Peyer's patch (tissue), 4 donors: ENCODE results near the gene CCNL2. TPM values are rescaled to one million over a fixed set of nuclear protein-coding genes. Genes with fewer than 3 reads are reported as not detected.

Source experiments
- DNase-seq, 3 donors: peaks; one replicate each; pipeline ENCODE4 v3.0.0-alpha.2; 2017 to 2019
- H3K27ac ChIP-seq, 4 donors: fragments of 200-600 bp; sonication (generic); one replicate each; pipeline ENCODE4 v1.5.1; 2016 to 2019
- H3K27me3 ChIP-seq, 2 donors: fragments of 200-600 bp; sonication (generic); one replicate each; pipeline ENCODE4 v1.5.1; 2019
- H3K36me3 ChIP-seq, 3 donors: fragments of 200-600 bp; sonication (generic); one replicate each; pipeline ENCODE4 v1.5.1; 2016 to 2019
- H3K4me1 ChIP-seq, 4 donors: fragments of 200-600 bp; sonication (generic); one replicate each; pipeline ENCODE4 v1.5.1; 2016 to 2019
- H3K4me3 ChIP-seq, 4 donors: fragments of 200-600 bp; sonication (generic); 1 replicate in 3 of 4; 2 replicates in 1 of 4; pipeline ENCODE4 v1.5.1; 2016 to 2019; ENCODE audit warnings: mild to moderate bottlenecking in 1 of 4
- H3K9me3 ChIP-seq, 4 donors: fragments of 200-600 bp; sonication (generic); one replicate each; pipeline ENCODE4 v1.5.1; 2016 to 2019; ENCODE audit warnings: mild to moderate bottlenecking in 1 of 4
- POLR2A ChIP-seq, 2 donors: fragments of 450-650 bp; IDR thresholded peaks; one replicate each; pipeline ENCODE4 v1.5.1; 2017; ENCODE audit warnings: antibody characterized with exemption in 2 of 2, mild to moderate bottlenecking in 2 of 2, moderate library complexity in 2 of 2
- total RNA-seq, 4 donors: library from RNA; depleted of rRNA; stranded (reverse); fragments of >200 nt; gene quantifications; one replicate each; pipeline ENCODE4 v1.1.0, GENCODE V29; 2016
- TF ChIP-seq, protein P1 (sequence below), 6 experiments: fragments of 450-650 bp in 4 of 6; fragments of 200-600 bp in 2 of 6; sonication (generic) in 1 of 6; IDR thresholded peaks; one replicate each; pipeline ENCODE4 v1.5.1; 2017 to 2019; ENCODE audit warnings: antibody characterized with exemption in 6 of 6, mild to moderate bottlenecking in 3 of 6, moderate library complexity in 1 of 6

Gene CCNL2
- total RNA-seq, 4 donors from 2014 or later: 216 to 1,008 (median 423) TPM

DNA sequence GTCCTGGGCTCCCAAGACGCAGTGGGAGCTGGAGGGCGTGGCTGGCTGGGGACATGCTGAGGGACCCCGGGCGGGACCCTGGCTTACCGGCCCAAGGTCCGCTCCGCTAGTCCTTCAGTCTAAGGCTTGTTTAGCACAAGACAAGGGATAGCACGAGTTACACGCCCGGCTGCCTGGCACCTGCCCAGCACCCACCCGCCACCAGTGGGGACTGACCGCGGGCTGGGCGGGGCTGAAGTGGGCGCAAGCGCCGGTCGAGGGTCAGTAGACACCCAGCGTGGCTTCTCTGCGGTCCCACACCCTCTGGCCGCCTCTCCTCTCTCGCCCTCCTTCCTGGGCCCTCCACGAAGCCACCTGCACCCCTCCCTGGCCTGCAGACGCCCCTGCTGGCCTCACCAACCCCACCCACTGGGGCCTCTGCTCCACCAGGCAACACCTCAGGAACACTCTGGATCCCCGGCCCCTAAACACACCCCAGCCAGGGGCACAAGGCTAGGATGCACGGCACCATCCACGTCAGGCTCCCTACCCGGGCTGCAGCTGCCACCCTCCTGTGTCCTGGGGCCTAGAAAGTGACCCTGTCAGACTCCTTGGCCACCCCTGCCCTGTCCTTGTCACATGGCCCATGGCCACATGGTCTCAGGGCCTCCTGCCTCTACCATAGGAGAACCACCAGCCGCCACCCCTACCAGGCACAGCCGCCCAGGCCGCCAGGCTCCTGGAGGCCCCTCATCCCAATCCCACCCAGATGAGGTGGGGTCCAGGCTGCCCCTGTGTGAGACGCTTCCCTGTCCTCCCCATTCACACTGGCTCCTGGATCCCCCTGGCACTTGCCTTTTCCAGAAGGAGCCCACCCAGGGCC is 62.0 kb downstream of the CCNL2 start:
- DNase-seq: no peak
- TF ChIP-seq, protein P1, sequence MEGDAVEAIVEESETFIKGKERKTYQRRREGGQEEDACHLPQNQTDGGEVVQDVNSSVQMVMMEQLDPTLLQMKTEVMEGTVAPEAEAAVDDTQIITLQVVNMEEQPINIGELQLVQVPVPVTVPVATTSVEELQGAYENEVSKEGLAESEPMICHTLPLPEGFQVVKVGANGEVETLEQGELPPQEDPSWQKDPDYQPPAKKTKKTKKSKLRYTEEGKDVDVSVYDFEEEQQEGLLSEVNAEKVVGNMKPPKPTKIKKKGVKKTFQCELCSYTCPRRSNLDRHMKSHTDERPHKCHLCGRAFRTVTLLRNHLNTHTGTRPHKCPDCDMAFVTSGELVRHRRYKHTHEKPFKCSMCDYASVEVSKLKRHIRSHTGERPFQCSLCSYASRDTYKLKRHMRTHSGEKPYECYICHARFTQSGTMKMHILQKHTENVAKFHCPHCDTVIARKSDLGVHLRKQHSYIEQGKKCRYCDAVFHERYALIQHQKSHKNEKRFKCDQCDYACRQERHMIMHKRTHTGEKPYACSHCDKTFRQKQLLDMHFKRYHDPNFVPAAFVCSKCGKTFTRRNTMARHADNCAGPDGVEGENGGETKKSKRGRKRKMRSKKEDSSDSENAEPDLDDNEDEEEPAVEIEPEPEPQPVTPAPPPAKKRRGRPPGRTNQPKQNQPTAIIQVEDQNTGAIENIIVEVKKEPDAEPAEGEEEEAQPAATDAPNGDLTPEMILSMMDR (IDR thresholded peaks at IDR 0.05): no peak
- no peak for TF ChIP-seq POLR2A (IDR thresholded peaks at IDR 0.05)
- Histone ChIP-seq H3K36me3 (peaks cover 0 to 60% (median 0%) of the 10 kb centered on the region in 3 donors), H3K27ac (no peak overlapping the region), H3K9me3 (no peaks in the 10 kb centered on the region), H3K4me3 (no peak overlapping the region), H3K4me1 (peaks cover 0 to 11% (median 2%) of the 10 kb centered on the region in 4 donors), H3K27me3 (no peaks in the 10 kb centered on the region)

DNA sequence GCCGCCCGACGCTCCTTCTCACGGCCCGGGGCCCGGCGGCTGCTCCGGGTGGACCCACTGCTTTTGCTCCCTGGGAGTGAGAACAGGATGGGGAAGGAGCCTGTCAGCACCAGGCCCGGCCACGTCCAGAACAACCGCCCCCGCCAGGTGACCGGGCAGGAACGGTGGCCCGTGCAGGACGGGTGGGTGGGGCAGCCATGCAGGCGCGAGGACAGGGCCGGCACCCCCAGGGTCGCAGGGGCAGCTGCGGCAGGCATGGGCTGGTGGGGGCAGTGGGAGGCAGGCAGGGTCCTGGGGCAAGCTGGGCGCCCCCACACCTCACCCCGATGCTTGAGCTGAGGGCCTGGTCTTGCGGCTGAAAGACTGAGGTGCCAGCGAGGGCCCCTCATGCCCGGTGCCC is 62.7 kb downstream of the CCNL2 start:
- Histone ChIP-seq H3K9me3 (no peaks in the 10 kb centered on the region), H3K4me3 (no peak overlapping the region), H3K36me3 (peaks cover 0 to 53% (median 0%) of the 10 kb centered on the region in 3 donors), H3K27ac (no peak overlapping the region), H3K4me1 (peaks cover 0 to 11% (median 2%) of the 10 kb centered on the region in 4 donors), H3K27me3 (no peaks in the 10 kb centered on the region)
- TF ChIP-seq, protein P1 (IDR thresholded peaks at IDR 0.05): no peak
- TF ChIP-seq POLR2A (IDR thresholded peaks at IDR 0.05): no peak
- DNase-seq: no peak

DNA sequence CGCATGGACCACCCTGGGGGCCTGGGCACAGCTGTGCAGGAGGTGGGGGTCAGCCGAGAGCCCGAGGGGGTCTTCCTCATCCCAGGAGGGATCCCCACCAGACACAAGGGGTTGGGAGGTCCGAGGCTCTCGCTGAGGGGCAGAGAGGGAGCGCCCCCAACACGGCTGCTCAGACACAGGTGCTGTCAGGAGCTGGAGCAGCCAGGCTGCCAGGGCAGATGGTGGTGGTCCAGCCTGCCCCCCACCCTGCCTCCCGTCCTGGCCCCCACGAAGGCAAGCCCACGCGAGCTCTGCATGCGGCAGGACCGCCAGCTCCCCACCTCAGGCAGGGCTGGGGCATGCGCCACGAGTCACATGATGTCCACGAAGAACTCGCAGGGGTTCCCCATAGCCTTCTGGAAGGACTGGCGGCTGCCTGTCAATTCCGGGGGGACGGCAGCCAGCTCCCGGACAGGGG is 63.3 kb downstream of the CCNL2 start:
- H3K27me3 ChIP-seq: no peaks in the 10 kb centered on the region
- H3K4me1 ChIP-seq: peaks cover 0 to 11% (median 5%) of the 10 kb centered on the region in 4 donors
- TF ChIP-seq POLR2A (IDR thresholded peaks at IDR 0.05): no peak
- TF ChIP-seq, protein P1 (IDR thresholded peaks at IDR 0.05): no peak
- no peaks in the 10 kb centered on the region for H3K9me3 ChIP-seq
- DNase-seq: no peak
- H3K4me3 ChIP-seq: no peak overlapping the region
- H3K36me3 ChIP-seq: peaks cover 0 to 49% (median 0%) of the 10 kb centered on the region in 3 donors
- no peak overlapping the region for H3K27ac ChIP-seq

Other genes with a start within 250 kb of the CCNL2 start
- gene TTLL10, start 225.5 kb downstream of the CCNL2 start, total RNA-seq: 1 to 10 TPM in 3 of 4 donors, not detected in 1; 1.6 to 3.6 (median 1.8) TPM
- 10 to 100 TPM in 1 of 4 donors, 1 to 10 TPM in 1, under 1 TPM in 1, not detected in 1; 0.70 to 38.0 (median 3.2) TPM for gene TNFRSF18, start 192.7 kb downstream of the CCNL2 start, total RNA-seq
- gene TNFRSF4, start 185.2 kb downstream of the CCNL2 start, total RNA-seq: 1 to 10 TPM in 3 of 4 donors, not detected in 1; 1.6 to 9.1 (median 2.8) TPM
- 100 to 1,000 TPM in 3 of 4 donors, 10 to 100 TPM in 1; 88.3 to 280 (median 177) TPM for gene SDF4, start 167.3 kb downstream of the CCNL2 start, total RNA-seq
- 10 to 100 TPM in 2 of 4 donors, 1 to 10 TPM in 2; 9.1 to 13.4 (median 10.6) TPM for gene B3GALT6, start 167.1 kb downstream of the CCNL2 start, total RNA-seq
- 10 to 100 TPM in 3 of 4 donors, not detected in 1; 23.3 to 58.0 (median 44.2) TPM for gene C1QTNF12, start 152.6 kb downstream of the CCNL2 start, total RNA-seq
- gene UBE2J2, start 125.5 kb downstream of the CCNL2 start, total RNA-seq: 10 to 100 TPM; 25.6 to 64.2 (median 55.3) TPM
- gene SCNN1D, start 118.9 kb downstream of the CCNL2 start, total RNA-seq: 10 to 100 TPM in 3 of 4 donors, not detected in 1; 10.9 to 21.6 (median 16.9) TPM
- 100 to 1,000 TPM in 2 of 4 donors, 10 to 100 TPM in 2; 78.1 to 156 (median 110) TPM for gene ACAP3, start 91.4 kb downstream of the CCNL2 start, total RNA-seq
- 10 to 100 TPM; 12.4 to 38.9 (median 24.4) TPM for gene PUSL1, start 90.7 kb downstream of the CCNL2 start, total RNA-seq
- gene INTS11, start 74.7 kb downstream of the CCNL2 start, total RNA-seq: 100 to 1,000 TPM; 146 to 359 (median 273) TPM
- 10 to 100 TPM; 10.7 to 94.0 (median 84.6) TPM for gene CPTP, start 74.5 kb downstream of the CCNL2 start, total RNA-seq
- gene TAS1R3, start 68.1 kb downstream of the CCNL2 start, total RNA-seq: 1 to 10 TPM; 2.1 to 5.8 (median 3.0) TPM
- gene DVL1, start 49.9 kb downstream of the CCNL2 start, total RNA-seq: 100 to 1,000 TPM in 3 of 4 donors, 10 to 100 TPM in 1; 76.0 to 196 (median 164) TPM
- 10 to 100 TPM; 11.7 to 56.1 (median 35.6) TPM for gene MXRA8, start 40.8 kb downstream of the CCNL2 start, total RNA-seq
- gene AURKAIP1, start 24.1 kb downstream of the CCNL2 start, total RNA-seq: 100 to 1,000 TPM; 122 to 172 (median 134) TPM
- 10 to 100 TPM; 58.2 to 94.1 (median 78.2) TPM for gene MRPL20, start 8.0 kb upstream of the CCNL2 start, total RNA-seq
- 10 to 100 TPM in 1 of 4 donors, 1 to 10 TPM in 2, under 1 TPM in 1; 0.54 to 11.6 (median 2.0) TPM for gene ANKRD65, start 21.9 kb upstream of the CCNL2 start, total RNA-seq
- 10 to 100 TPM in 1 of 4 donors, 1 to 10 TPM in 3; 3.2 to 14.0 (median 6.7) TPM for gene VWA1, start 36.4 kb upstream of the CCNL2 start, total RNA-seq
- gene ATAD3C, start 50.4 kb upstream of the CCNL2 start, total RNA-seq: under 1 TPM in 1 of 4 donors, not detected in 3; 0.27 TPM
- gene ATAD3B, start 72.4 kb upstream of the CCNL2 start, total RNA-seq: 100 to 1,000 TPM in 1 of 4 donors, 10 to 100 TPM in 3; 26.9 to 130 (median 35.0) TPM
- 10 to 100 TPM; 14.9 to 72.6 (median 24.4) TPM for gene ATAD3A, start 112.8 kb upstream of the CCNL2 start, total RNA-seq
- gene TMEM240, start 141.3 kb upstream of the CCNL2 start, total RNA-seq: 1 to 10 TPM in 1 of 4 donors, not detected in 3; 3.6 TPM
- gene SSU72, start 175.5 kb upstream of the CCNL2 start, total RNA-seq: 100 to 1,000 TPM; 146 to 182 (median 163) TPM
- 1 to 10 TPM; 4.1 to 6.9 (median 5.7) TPM for gene FNDC10, start 200.8 kb upstream of the CCNL2 start, total RNA-seq
- 100 to 1,000 TPM in 3 of 4 donors, 10 to 100 TPM in 1; 68.3 to 162 (median 113) TPM for gene MIB2, start 216.2 kb upstream of the CCNL2 start, total RNA-seq
- gene MMP23B, start 232.8 kb upstream of the CCNL2 start, total RNA-seq: 1 to 10 TPM; 1.8 to 5.9 (median 4.1) TPM